Measurements from ENCODE around the gene OR5W2. TPM values are rescaled to one million over a fixed set of nuclear protein-coding genes. Genes with fewer than 3 reads are reported as not detected.

The OR5W2 gene
- total RNA-seq (not detected), polyA plus RNA-seq (not detected)

DNA sequence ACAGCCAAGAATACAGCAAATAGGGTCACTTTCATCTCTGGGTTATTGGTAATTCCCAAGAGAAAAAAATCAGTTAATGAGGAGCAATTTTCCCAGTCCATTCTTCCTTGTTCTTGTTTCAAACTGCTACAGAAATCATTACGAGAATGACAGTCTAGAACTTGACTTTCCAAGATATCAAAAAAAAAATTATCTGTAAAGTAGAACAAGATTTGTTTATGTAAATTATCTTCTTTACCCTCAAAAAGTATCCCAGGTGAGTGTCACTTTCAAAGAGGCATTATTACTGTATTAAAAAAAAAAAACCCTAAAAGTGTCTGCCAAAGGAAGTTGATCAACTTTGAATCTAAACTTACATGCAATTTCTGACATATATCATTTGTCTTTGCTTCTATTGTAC lies at the start of gene OR5W2:
TSS of gene OR5W2 (minus strand) at position 101 of the 400 bp plus-strand sequence. CDS start at position 101, 0 bp downstream.
- H3K4me3 ChIP-seq (ENCODE audit: low read length): no peak within 1 kb of the TSS
- POLR2A ChIA-PET: no interaction called here
- CTCF ChIA-PET: no interaction called here
- peaks cover 4% of the 10 kb centered on the region for H3K9me3 ChIP-seq (ENCODE audit: low read length)
- peaks cover 5 to 51% (median 16%) of the 10 kb centered on the region in 5 donors for H3K9me3 Mint-ChIP-seq
- no peak within 1 kb of the TSS for H3K27ac ChIP-seq (ENCODE audit: low read depth, low read length)
- H3K4me1 Mint-ChIP-seq: no peaks in the 10 kb centered on the region
- H3K36me3 Mint-ChIP-seq: no peaks in the 10 kb centered on the region
- H3K27me3 ChIP-seq (ENCODE audit: insufficient read depth, low read length, poor library complexity, severe bottlenecking): no peaks in the 10 kb centered on the region
- DNase-seq: no peak
- H3K4me3 Mint-ChIP-seq: no peak within 1 kb of the TSS
- H3K36me3 ChIP-seq (ENCODE audit: insufficient read depth, low read length): no peaks in the 10 kb centered on the region
- no peaks in the 10 kb centered on the region for H3K4me1 ChIP-seq (ENCODE audit: insufficient read depth, low read length)
- H3K27me3 Mint-ChIP-seq: no peaks in the 10 kb centered on the region
- no peak within 1 kb of the TSS for H3K27ac Mint-ChIP-seq

GRCh38 chr11:55956521-55956920 lies 42.1 kb upstream of the OR5W2 start:
- H3K27ac ChIP-seq (ENCODE audit: low read depth, low read length): no peak overlapping the region
- no peak for DNase-seq
- Mint-ChIP-seq H3K9me3 (peaks cover 3 to 29% (median 8%) of the 10 kb centered on the region in 5 donors), H3K4me3 (no peak overlapping the region), H3K4me1 (no peaks in the 10 kb centered on the region), H3K36me3 (no peaks in the 10 kb centered on the region), H3K27ac (no peak overlapping the region), H3K27me3 (no peaks in the 10 kb centered on the region)
- no peaks in the 10 kb centered on the region for H3K4me1 ChIP-seq (ENCODE audit: insufficient read depth, low read length)
- POLR2A ChIA-PET: no interaction called here
- no peak overlapping the region for H3K4me3 ChIP-seq (ENCODE audit: low read length)
- H3K27me3 ChIP-seq (ENCODE audit: insufficient read depth, low read length, poor library complexity, severe bottlenecking): no peaks in the 10 kb centered on the region
- H3K36me3 ChIP-seq (ENCODE audit: insufficient read depth, low read length): no peaks in the 10 kb centered on the region
- CTCF ChIA-PET: no interaction called here
- H3K9me3 ChIP-seq (ENCODE audit: low read length): no peaks in the 10 kb centered on the region

DNA sequence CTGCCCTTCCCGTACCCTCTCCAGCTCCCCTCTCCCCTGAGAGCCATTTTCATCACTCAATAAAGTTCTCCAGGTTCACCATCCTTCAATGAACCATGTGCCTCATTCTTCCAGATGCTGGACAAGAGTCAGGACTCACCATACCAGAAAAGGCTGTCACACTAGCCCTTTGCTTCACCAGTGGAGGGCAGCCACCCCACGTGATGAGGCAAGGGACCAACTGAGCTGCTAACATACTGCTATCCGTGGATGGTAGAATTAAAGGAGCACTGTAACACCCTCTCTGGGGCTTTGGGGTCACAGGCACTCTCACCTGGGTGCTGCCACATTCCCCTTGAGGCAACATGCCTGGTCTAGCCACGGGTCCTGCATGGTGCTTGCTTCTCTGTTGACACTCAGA lies 34.9 kb upstream of the OR5W2 start:
- Mint-ChIP-seq H3K4me3 (no peak overlapping the region), H3K27ac (no peak overlapping the region), H3K36me3 (no peaks in the 10 kb centered on the region), H3K9me3 (peaks cover 4 to 27% (median 14%) of the 10 kb centered on the region in 5 donors), H3K27me3 (no peaks in the 10 kb centered on the region), H3K4me1 (no peaks in the 10 kb centered on the region)
- Histone ChIP-seq H3K36me3 (ENCODE audit: insufficient read depth, low read length) (no peaks in the 10 kb centered on the region), H3K9me3 (ENCODE audit: low read length) (no peaks in the 10 kb centered on the region), H3K27ac (ENCODE audit: low read depth, low read length) (no peak overlapping the region), H3K4me3 (ENCODE audit: low read length) (no peak overlapping the region), H3K4me1 (ENCODE audit: insufficient read depth, low read length) (no peaks in the 10 kb centered on the region), H3K27me3 (ENCODE audit: insufficient read depth, low read length, poor library complexity, severe bottlenecking) (no peaks in the 10 kb centered on the region)
- DNase-seq: peak in 1 of 5 donors; percentile 36
- ChIA-PET POLR2A (no interaction called here), CTCF (no interaction called here)

DNA sequence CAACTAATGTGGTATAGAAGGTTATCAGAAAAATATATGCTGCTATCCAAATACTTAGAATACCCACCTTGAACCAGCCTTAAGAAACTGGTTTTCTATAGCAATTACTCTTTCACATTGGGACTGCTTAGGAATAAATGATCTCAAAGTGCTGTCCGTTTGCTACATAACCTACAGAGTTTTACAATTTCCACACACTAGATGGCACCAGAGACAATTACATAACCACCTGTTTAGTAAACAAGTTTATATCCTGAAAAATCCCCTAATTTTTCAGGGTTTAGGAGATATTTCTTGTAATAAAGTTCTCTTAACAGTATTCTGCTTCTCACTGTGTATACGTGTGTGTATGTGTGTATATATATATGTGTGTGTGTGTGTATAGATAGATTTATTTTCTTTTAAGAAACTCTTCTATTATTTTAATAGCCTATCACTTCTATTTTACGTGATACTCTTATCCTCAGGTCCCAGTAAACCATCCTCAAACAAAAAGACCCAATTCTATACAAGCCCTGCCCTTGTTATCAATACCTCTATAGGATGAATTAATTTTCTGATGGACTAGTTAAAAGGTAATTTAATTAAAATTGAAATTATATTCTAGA lies 28.5 kb upstream of the OR5W2 start:
- H3K27ac ChIP-seq (ENCODE audit: low read depth, low read length): no peak overlapping the region
- Mint-ChIP-seq H3K4me3 (no peak overlapping the region), H3K27ac (no peak overlapping the region), H3K4me1 (no peaks in the 10 kb centered on the region), H3K9me3 (peaks cover 4 to 33% (median 6%) of the 10 kb centered on the region in 5 donors), H3K27me3 (no peaks in the 10 kb centered on the region), H3K36me3 (no peaks in the 10 kb centered on the region)
- no peaks in the 10 kb centered on the region for H3K9me3 ChIP-seq (ENCODE audit: low read length)
- no peaks in the 10 kb centered on the region for H3K27me3 ChIP-seq (ENCODE audit: insufficient read depth, low read length, poor library complexity, severe bottlenecking)
- no peak for DNase-seq
- POLR2A ChIA-PET: no interaction called here
- H3K4me1 ChIP-seq (ENCODE audit: insufficient read depth, low read length): no peaks in the 10 kb centered on the region
- CTCF ChIA-PET: no interaction called here
- H3K4me3 ChIP-seq (ENCODE audit: low read length): no peak overlapping the region
- H3K36me3 ChIP-seq (ENCODE audit: insufficient read depth, low read length): no peaks in the 10 kb centered on the region

GRCh38 chr11:55936300-55936699 lies 21.9 kb upstream of the OR5W2 start, which contains the start of gene OR5I1:
Gene OR5I1, minus strand, starts transcription at chr11:55936400. Its CDS starts 0 bp downstream, at chr11:55936400.
- no peak within 1 kb of the TSS for H3K27ac ChIP-seq (ENCODE audit: low read depth, low read length)
- no peaks in the 10 kb centered on the region for H3K9me3 ChIP-seq (ENCODE audit: low read length)
- H3K4me1 ChIP-seq (ENCODE audit: insufficient read depth, low read length): no peaks in the 10 kb centered on the region
- POLR2A ChIA-PET: no interaction called here
- no peak within 1 kb of the TSS for H3K4me3 Mint-ChIP-seq
- no peaks in the 10 kb centered on the region for H3K27me3 ChIP-seq (ENCODE audit: insufficient read depth, low read length, poor library complexity, severe bottlenecking)
- H3K36me3 ChIP-seq (ENCODE audit: insufficient read depth, low read length): no peaks in the 10 kb centered on the region
- H3K27ac Mint-ChIP-seq: no peak within 1 kb of the TSS
- H3K4me3 ChIP-seq (ENCODE audit: low read length): no peak within 1 kb of the TSS
- H3K9me3 Mint-ChIP-seq: peaks cover 4 to 45% (median 9%) of the 10 kb centered on the region in 5 donors
- H3K4me1 Mint-ChIP-seq: no peaks in the 10 kb centered on the region
- DNase-seq: no peak
- no peaks in the 10 kb centered on the region for H3K36me3 Mint-ChIP-seq
- CTCF ChIA-PET: no interaction called here
- H3K27me3 Mint-ChIP-seq: no peaks in the 10 kb centered on the region

GRCh38 chr11:55920537-55920936 lies 6.2 kb upstream of the OR5W2 start:
- H3K27me3 Mint-ChIP-seq: no peaks in the 10 kb centered on the region
- ChIA-PET CTCF (no interaction called here), POLR2A (no interaction called here)
- no peak for DNase-seq
- H3K4me3 Mint-ChIP-seq: no peak overlapping the region
- no peak overlapping the region for H3K27ac Mint-ChIP-seq
- Histone ChIP-seq H3K27ac (ENCODE audit: low read depth, low read length) (no peak overlapping the region), H3K36me3 (ENCODE audit: insufficient read depth, low read length) (no peaks in the 10 kb centered on the region), H3K9me3 (ENCODE audit: low read length) (peaks cover 4% of the 10 kb centered on the region), H3K4me1 (ENCODE audit: insufficient read depth, low read length) (no peaks in the 10 kb centered on the region), H3K27me3 (ENCODE audit: insufficient read depth, low read length, poor library complexity, severe bottlenecking) (no peaks in the 10 kb centered on the region), H3K4me3 (ENCODE audit: low read length) (no peak overlapping the region)
- H3K36me3 Mint-ChIP-seq: no peaks in the 10 kb centered on the region
- peaks cover 6 to 54% (median 25%) of the 10 kb centered on the region in 5 donors for H3K9me3 Mint-ChIP-seq
- H3K4me1 Mint-ChIP-seq: no peaks in the 10 kb centered on the region

DNA sequence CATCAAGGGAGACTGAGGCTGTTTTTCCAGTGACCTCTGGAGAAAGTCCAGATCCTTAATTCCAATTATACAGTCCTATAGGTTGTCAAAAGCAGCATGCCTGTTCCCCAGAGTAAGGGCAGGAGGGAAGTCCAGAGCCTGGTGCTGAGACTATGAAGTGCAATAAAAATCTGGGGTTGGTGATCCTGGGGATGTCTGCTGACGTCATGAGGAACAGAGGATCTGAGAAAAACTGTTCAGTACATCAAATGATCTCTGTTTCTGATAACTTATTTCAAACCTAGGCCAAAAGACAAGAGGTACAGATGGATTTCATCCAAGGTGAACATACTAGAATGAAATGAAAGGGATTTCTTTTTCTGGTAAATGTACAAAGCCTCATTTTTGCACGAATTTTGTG lies 12.1 kb downstream of the OR5W2 start:
- POLR2A ChIA-PET: no interaction called here
- H3K36me3 Mint-ChIP-seq: no peaks in the 10 kb centered on the region

DNA sequence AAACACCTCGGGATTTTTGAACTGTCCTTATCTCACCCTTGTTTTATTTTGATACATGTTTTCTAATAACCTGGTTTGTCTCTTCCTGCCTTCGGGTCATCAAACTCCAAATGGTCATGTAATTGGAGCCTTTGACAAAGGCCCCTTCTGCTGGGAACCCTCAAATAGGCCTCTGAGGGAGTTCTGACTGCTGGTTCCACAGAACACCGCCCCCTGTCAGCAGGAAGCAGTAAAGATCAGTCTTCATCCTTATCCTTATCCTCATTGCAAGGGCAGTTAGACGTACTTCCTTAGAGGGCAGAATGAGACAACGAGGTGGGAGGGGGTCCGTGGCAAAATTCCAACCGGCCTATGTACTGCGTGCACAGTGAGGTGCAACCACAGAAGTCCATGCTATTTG lies 19.2 kb downstream of the OR5W2 start:
- ChIA-PET CTCF (no interaction called here), POLR2A (no interaction called here)
- Histone ChIP-seq H3K36me3 (ENCODE audit: insufficient read depth, low read length) (no peaks in the 10 kb centered on the region), H3K9me3 (ENCODE audit: low read length) (no peaks in the 10 kb centered on the region), H3K4me3 (ENCODE audit: low read length) (no peak overlapping the region), H3K27me3 (ENCODE audit: insufficient read depth, low read length, poor library complexity, severe bottlenecking) (no peaks in the 10 kb centered on the region), H3K27ac (ENCODE audit: low read depth, low read length) (no peak overlapping the region), H3K4me1 (ENCODE audit: insufficient read depth, low read length) (no peaks in the 10 kb centered on the region)
- Mint-ChIP-seq H3K27ac (no peak overlapping the region), H3K36me3 (no peaks in the 10 kb centered on the region), H3K4me1 (no peaks in the 10 kb centered on the region), H3K27me3 (no peaks in the 10 kb centered on the region), H3K4me3 (no peak overlapping the region), H3K9me3 (peaks cover 11 to 18% (median 14%) of the 10 kb centered on the region in 5 donors)
- no peak for DNase-seq

More for the DNA sequence above, 12.1 kb downstream of the OR5W2 start:
- peaks cover 15 to 19% (median 16%) of the 10 kb centered on the region in 5 donors for H3K9me3 Mint-ChIP-seq
- no peaks in the 10 kb centered on the region for H3K36me3 ChIP-seq (ENCODE audit: insufficient read depth, low read length)
- no peaks in the 10 kb centered on the region for H3K27me3 Mint-ChIP-seq
- H3K9me3 ChIP-seq (ENCODE audit: low read length): no peaks in the 10 kb centered on the region
- CTCF ChIA-PET: no interaction called here
- H3K4me1 Mint-ChIP-seq: no peaks in the 10 kb centered on the region
- DNase-seq: no peak
- no peaks in the 10 kb centered on the region for H3K27me3 ChIP-seq (ENCODE audit: insufficient read depth, low read length, poor library complexity, severe bottlenecking)
- H3K4me1 ChIP-seq (ENCODE audit: insufficient read depth, low read length): no peaks in the 10 kb centered on the region
- no peak overlapping the region for H3K27ac ChIP-seq (ENCODE audit: low read depth, low read length)
- no peak overlapping the region for H3K4me3 Mint-ChIP-seq
- H3K27ac Mint-ChIP-seq: no peak overlapping the region
- H3K4me3 ChIP-seq (ENCODE audit: low read length): no peak overlapping the region

Data from CD8-positive, alpha-beta memory T cell (primary cell).